HEK293 (cell line): ENCODE results near the gene GCNT2.

Source experiments
- CTCF ChIA-PET: fragments of 350-600 bp; formaldehyde crosslinking; extraction: SDS; loops from one replicate; lab custom pipeline; 2021; ENCODE audit warnings: antibody characterized with exemption; lab: Yijun Ruan, JAX
- POLR2A ChIA-PET: fragments of 300-600 bp; formaldehyde crosslinking; extraction: SDS; loops from one replicate; lab custom pipeline; 2020; ENCODE audit warnings: antibody characterized with exemption, inconsistent platforms; lab: Yijun Ruan, JAX
- H3K27ac ChIP-seq: fragments of 200-500 bp; sonication (Bioruptor generic); 2 replicates; pipeline ENCODE4 v1.5.1; 2014; ENCODE audit warnings: low read depth, low read length, control low read depth, inconsistent platforms; ENCODE audit errors: extremely low read depth
- H3K36me3 ChIP-seq, 2 experiments: fragments of 200-500 bp in 1 of 2; sonication (Bioruptor generic) in 1 of 2; 1 replicate in 1 of 2; 2 replicates in 1 of 2; pipeline ENCODE4 v1.5.1; 2014 to 2017; ENCODE audit warnings: inconsistent platforms in 2 of 2, low read length in 2 of 2; ENCODE audit not compliant: control insufficient read depth in 2 of 2, insufficient read depth in 1 of 2
- H3K4me1 ChIP-seq: fragments of 200-500 bp; sonication (Bioruptor generic); 2 replicates; pipeline ENCODE4 v1.5.1; 2014; ENCODE audit warnings: mild to moderate bottlenecking, low read length, inconsistent platforms; ENCODE audit not compliant: control insufficient read depth, insufficient read depth
- H3K4me3 ChIP-seq: 2 replicates; pipeline ENCODE4 v1.5.1; 2011; ENCODE audit warnings: low read depth, mild to moderate bottlenecking, control low read depth, low read length, moderate library complexity
- H3K9me3 ChIP-seq: fragments of 200-500 bp; sonication (Bioruptor generic); 2 replicates; pipeline ENCODE4 v1.5.1; 2014; ENCODE audit warnings: low read depth, low read length, inconsistent platforms; ENCODE audit not compliant: control insufficient read depth, insufficient read depth
- MZF1 ChIP-seq: fragments of 450-650 bp; formaldehyde crosslinking; IDR thresholded peaks from 2 replicates; pipeline ENCODE4 v1.5.1; 2017; ENCODE audit warnings: missing biosample characterization, missing genetic modification characterization, borderline replicate concordance
- REPIN1 ChIP-seq: fragments of 450-650 bp; formaldehyde crosslinking; IDR thresholded peaks from 2 replicates; pipeline ENCODE4 v1.5.1; 2017; ENCODE audit warnings: missing biosample characterization, missing genetic modification characterization, low read depth
- ZNF10 ChIP-seq: fragments of 450-650 bp; formaldehyde crosslinking; IDR thresholded peaks from 2 replicates; pipeline ENCODE4 v1.5.1; 2017; ENCODE audit warnings: missing biosample characterization, missing genetic modification characterization
- ZNF214 ChIP-seq: fragments of 450-650 bp; formaldehyde crosslinking; IDR thresholded peaks from 2 replicates; pipeline ENCODE4 v1.5.1; 2017; ENCODE audit warnings: missing biosample characterization, mild to moderate bottlenecking, missing genetic modification characterization, borderline replicate concordance
- ZNF394 ChIP-seq: fragments of 450-650 bp; formaldehyde crosslinking; IDR thresholded peaks from 2 replicates; pipeline ENCODE4 v1.5.1; 2016; ENCODE audit warnings: missing biosample characterization, missing genetic modification characterization, mild to moderate bottlenecking, moderate library complexity, borderline replicate concordance
- ZNF654 ChIP-seq: fragments of 450-650 bp; formaldehyde crosslinking; IDR thresholded peaks from 2 replicates; pipeline ENCODE4 v1.5.1; 2016; ENCODE audit warnings: low read depth, missing biosample characterization, missing genetic modification characterization
- ZNF664 ChIP-seq: fragments of 450-650 bp; formaldehyde crosslinking; IDR thresholded peaks from 2 replicates; pipeline ENCODE4 v1.5.1; 2016; ENCODE audit warnings: missing biosample characterization, missing genetic modification characterization
- TF ChIP-seq, protein P1 (sequence below): fragments of 450-650 bp; formaldehyde crosslinking; IDR thresholded peaks from 2 replicates; pipeline ENCODE4 v1.5.1; 2016; ENCODE audit warnings: missing biosample characterization, missing genetic modification characterization
- TF ChIP-seq, protein P2 (sequence below): fragments of 450-650 bp; formaldehyde crosslinking; IDR thresholded peaks from 2 replicates; pipeline ENCODE4 v1.5.1; 2016; ENCODE audit warnings: missing biosample characterization, missing genetic modification characterization
- TF ChIP-seq, protein P3 (sequence below): fragments of 450-650 bp; formaldehyde crosslinking; IDR thresholded peaks from 2 replicates; pipeline ENCODE4 v1.5.1; 2016; ENCODE audit warnings: missing biosample characterization, missing genetic modification characterization
- TF ChIP-seq, protein P4 (sequence below): fragments of 450-650 bp; formaldehyde crosslinking; IDR thresholded peaks from 2 replicates; pipeline ENCODE4 v1.5.1; 2017; ENCODE audit warnings: missing biosample characterization, missing genetic modification characterization
- TF ChIP-seq, protein P5 (sequence below): fragments of 450-650 bp; formaldehyde crosslinking; IDR thresholded peaks from 2 replicates; pipeline ENCODE4 v1.5.1; 2016; ENCODE audit warnings: missing biosample characterization, missing genetic modification characterization, borderline replicate concordance

The GCNT2 gene

DNA sequence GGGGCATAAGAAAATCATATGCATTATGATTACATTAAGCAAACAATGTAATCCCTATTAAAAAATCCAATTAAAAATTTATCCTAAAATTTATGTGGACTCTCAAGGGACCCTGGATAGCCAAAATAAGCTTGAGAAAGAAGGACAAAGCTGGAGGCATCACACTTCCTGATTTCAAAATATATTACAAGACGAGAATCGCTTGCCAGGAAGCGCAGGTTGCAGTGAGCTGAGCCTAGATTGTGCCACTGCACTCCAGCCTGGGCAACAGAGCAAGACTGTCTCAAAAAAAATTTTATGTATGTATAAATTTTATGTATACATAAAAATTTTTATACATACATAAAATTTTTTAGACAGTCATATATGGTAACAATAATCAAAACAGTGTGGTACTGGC lies 48.5 kb upstream of the GCNT2 start (continued):
- TF ChIP-seq MZF1 (tag by site-specific recombination) (no peak), ZNF214 (tag by site-specific recombination) (no peak)
- TF ChIP-seq, protein P1, sequence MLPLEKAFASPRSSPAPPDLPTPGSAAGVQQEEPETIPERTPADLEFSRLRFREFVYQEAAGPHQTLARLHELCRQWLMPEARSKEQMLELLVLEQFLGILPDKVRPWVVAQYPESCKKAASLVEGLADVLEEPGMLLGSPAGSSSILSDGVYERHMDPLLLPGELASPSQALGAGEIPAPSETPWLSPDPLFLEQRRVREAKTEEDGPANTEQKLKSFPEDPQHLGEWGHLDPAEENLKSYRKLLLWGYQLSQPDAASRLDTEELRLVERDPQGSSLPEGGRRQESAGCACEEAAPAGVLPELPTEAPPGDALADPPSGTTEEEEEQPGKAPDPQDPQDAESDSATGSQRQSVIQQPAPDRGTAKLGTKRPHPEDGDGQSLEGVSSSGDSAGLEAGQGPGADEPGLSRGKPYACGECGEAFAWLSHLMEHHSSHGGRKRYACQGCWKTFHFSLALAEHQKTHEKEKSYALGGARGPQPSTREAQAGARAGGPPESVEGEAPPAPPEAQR: no peak
- TF ChIP-seq, protein P2, sequence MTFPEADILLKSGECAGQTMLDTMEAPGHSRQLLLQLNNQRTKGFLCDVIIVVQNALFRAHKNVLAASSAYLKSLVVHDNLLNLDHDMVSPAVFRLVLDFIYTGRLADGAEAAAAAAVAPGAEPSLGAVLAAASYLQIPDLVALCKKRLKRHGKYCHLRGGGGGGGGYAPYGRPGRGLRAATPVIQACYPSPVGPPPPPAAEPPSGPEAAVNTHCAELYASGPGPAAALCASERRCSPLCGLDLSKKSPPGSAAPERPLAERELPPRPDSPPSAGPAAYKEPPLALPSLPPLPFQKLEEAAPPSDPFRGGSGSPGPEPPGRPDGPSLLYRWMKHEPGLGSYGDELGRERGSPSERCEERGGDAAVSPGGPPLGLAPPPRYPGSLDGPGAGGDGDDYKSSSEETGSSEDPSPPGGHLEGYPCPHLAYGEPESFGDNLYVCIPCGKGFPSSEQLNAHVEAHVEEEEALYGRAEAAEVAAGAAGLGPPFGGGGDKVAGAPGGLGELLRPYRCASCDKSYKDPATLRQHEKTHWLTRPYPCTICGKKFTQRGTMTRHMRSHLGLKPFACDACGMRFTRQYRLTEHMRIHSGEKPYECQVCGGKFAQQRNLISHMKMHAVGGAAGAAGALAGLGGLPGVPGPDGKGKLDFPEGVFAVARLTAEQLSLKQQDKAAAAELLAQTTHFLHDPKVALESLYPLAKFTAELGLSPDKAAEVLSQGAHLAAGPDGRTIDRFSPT (tag by site-specific recombination): no peak
- TF ChIP-seq, protein P3, sequence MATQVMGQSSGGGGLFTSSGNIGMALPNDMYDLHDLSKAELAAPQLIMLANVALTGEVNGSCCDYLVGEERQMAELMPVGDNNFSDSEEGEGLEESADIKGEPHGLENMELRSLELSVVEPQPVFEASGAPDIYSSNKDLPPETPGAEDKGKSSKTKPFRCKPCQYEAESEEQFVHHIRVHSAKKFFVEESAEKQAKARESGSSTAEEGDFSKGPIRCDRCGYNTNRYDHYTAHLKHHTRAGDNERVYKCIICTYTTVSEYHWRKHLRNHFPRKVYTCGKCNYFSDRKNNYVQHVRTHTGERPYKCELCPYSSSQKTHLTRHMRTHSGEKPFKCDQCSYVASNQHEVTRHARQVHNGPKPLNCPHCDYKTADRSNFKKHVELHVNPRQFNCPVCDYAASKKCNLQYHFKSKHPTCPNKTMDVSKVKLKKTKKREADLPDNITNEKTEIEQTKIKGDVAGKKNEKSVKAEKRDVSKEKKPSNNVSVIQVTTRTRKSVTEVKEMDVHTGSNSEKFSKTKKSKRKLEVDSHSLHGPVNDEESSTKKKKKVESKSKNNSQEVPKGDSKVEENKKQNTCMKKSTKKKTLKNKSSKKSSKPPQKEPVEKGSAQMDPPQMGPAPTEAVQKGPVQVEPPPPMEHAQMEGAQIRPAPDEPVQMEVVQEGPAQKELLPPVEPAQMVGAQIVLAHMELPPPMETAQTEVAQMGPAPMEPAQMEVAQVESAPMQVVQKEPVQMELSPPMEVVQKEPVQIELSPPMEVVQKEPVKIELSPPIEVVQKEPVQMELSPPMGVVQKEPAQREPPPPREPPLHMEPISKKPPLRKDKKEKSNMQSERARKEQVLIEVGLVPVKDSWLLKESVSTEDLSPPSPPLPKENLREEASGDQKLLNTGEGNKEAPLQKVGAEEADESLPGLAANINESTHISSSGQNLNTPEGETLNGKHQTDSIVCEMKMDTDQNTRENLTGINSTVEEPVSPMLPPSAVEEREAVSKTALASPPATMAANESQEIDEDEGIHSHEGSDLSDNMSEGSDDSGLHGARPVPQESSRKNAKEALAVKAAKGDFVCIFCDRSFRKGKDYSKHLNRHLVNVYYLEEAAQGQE (tag by site-specific recombination): no peak
- TF ChIP-seq, all 188 proteins: peak for 0

DNA sequence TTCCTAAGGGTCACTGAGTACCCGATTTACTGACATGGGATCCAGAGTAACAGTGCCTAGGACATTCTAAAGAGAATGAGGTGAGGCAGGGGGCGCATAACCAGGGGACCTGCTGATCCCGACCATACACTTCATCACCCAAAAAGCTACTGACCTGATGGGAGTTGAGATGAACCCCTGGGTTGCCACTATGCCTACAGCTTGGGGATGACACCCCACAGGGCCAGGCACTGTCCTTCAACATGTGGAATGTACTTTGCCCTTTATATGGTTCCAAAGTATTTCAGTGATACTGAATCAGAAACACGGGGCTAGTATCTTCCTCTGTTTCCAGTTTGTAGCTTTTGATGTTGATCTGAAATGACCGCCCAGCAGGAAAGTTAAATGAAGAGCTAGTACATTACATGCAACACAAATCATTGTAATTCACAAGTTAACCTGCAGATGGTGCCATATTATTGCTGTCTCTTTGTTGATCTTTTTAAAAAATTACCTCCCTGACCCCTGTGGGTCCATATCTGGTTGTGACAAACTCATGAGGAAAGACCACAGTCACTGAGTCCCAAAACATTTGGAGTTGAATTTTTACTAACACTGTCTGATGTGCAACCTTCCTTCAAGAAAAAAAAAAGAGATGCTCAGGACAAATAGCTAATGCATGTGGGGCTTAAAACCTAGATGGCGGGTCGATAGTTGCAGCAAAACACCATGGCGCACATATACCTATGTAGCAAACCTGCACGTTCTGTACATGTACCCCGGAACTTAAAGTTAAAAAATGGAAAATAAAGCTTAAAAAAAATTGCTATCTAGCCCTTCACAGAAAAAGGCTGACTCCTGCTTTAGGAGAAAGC lies 42.7 kb upstream of the GCNT2 start:
- ChIA-PET CTCF (interaction anchor here (0.5 to 5.8 kb wide), 83 partner anchors 9 to 1585 kb away, joined by 3 to 77 read pairs (median 4); partner anchors contain the start of genes ERVFRD-1, MAK and SMIM13), POLR2A (interaction anchor here (1.0 to 1.3 kb wide), 2 partner anchors 216 to 324 kb away, joined by 3 to 6 read pairs; partner anchors contain the start of genes C6orf52 and PAK1IP1)
- no peak overlapping the region for H3K4me3 ChIP-seq
- TF ChIP-seq REPIN1 (tag by site-specific recombination) (no peak), ZNF654 (tag by site-specific recombination) (peak; percentile 66), ZNF664 (tag by site-specific recombination) (peak; percentile 98), ZNF10 (tag by site-specific recombination) (no peak), ZNF394 (tag by site-specific recombination) (no peak)
- TF ChIP-seq, protein P4, sequence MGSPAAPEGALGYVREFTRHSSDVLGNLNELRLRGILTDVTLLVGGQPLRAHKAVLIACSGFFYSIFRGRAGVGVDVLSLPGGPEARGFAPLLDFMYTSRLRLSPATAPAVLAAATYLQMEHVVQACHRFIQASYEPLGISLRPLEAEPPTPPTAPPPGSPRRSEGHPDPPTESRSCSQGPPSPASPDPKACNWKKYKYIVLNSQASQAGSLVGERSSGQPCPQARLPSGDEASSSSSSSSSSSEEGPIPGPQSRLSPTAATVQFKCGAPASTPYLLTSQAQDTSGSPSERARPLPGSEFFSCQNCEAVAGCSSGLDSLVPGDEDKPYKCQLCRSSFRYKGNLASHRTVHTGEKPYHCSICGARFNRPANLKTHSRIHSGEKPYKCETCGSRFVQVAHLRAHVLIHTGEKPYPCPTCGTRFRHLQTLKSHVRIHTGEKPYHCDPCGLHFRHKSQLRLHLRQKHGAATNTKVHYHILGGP (tag by site-specific recombination): no peak
- TF ChIP-seq, protein P5, sequence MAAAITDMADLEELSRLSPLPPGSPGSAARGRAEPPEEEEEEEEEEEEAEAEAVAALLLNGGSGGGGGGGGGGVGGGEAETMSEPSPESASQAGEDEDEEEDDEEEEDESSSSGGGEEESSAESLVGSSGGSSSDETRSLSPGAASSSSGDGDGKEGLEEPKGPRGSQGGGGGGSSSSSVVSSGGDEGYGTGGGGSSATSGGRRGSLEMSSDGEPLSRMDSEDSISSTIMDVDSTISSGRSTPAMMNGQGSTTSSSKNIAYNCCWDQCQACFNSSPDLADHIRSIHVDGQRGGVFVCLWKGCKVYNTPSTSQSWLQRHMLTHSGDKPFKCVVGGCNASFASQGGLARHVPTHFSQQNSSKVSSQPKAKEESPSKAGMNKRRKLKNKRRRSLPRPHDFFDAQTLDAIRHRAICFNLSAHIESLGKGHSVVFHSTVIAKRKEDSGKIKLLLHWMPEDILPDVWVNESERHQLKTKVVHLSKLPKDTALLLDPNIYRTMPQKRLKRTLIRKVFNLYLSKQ (tag by site-specific recombination): no peak
- H3K9me3 ChIP-seq: no peaks in the 10 kb centered on the region
- no peaks in the 10 kb centered on the region for H3K4me1 ChIP-seq
- H3K27ac ChIP-seq: no peak overlapping the region
- H3K36me3 ChIP-seq: no peaks in the 10 kb centered on the region
